H1 (cell line): ENCODE results near the gene LRRC8D. TPM values are rescaled to one million over a fixed set of nuclear protein-coding genes. Genes with fewer than 3 reads are reported as not detected.

ENCODE experiments used
- CTCF ChIA-PET: fragments of 300-600 bp; sonication (Branson Sonifier 250); formaldehyde crosslinking; loops from one replicate; lab custom pipeline; 2021; ENCODE audit not compliant: partially characterized antibody; lab: Charles Lee
- POLR2A ChIA-PET: fragments of 300-600 bp; sonication (Branson Sonifier 250); formaldehyde crosslinking; loops from one replicate; lab custom pipeline; 2021; ENCODE audit warnings: inconsistent platforms; ENCODE audit not compliant: partially characterized antibody; lab: Charles Lee
- DNase-seq, 2 experiments: peaks; one replicate each; pipeline versions ENCODE4 v3.0.0 to v3.0.0-alpha.2; 2010 to 2022; ENCODE audit warnings: low spot score in 2 of 2, low read depth in 1 of 2, mixed read lengths in 1 of 2
- FAIRE-seq: peaks from 2 replicates; lab custom pipeline; 2011; peaks lifted over from hg19 to GRCh38; lab: Jason Lieb, UNC
- H2AFZ ChIP-seq: 2 replicates; pipeline ENCODE4 v1.8.1; 2012; ENCODE audit warnings: low read length, inconsistent platforms
- H2AK5ac ChIP-seq: 2 replicates; pipeline ENCODE4 v1.6.1; 2013; ENCODE audit warnings: low read depth, low read length
- H2BK120ac ChIP-seq: replicated peaks from 2 replicates; pipeline ENCODE3; 2013; ENCODE audit warnings: low read depth, low read length, inconsistent platforms
- H2BK12ac ChIP-seq: 2 replicates; pipeline ENCODE4 v1.6.1; 2013; ENCODE audit warnings: low read depth, low read length
- H2BK15ac ChIP-seq: 2 replicates; pipeline ENCODE4 v1.6.1; 2013; ENCODE audit warnings: low read length
- H2BK20ac ChIP-seq: 2 replicates; pipeline ENCODE4 v1.6.1; 2013; ENCODE audit warnings: low read length
- H2BK5ac ChIP-seq: 2 replicates; pipeline ENCODE4 v1.6.1; 2013; ENCODE audit warnings: low read depth, low read length
- H3K14ac ChIP-seq: 2 replicates; pipeline ENCODE4 v1.6.1; 2013; ENCODE audit warnings: inconsistent platforms; ENCODE audit not compliant: insufficient read length
- H3K18ac ChIP-seq: 2 replicates; pipeline ENCODE4 v1.6.1; 2013; ENCODE audit warnings: low read length; ENCODE audit errors: extremely low read depth
- H3K23ac ChIP-seq: 2 replicates; pipeline ENCODE4 v1.6.1; 2013; ENCODE audit warnings: inconsistent platforms; ENCODE audit not compliant: insufficient read length
- H3K23me2 ChIP-seq: 2 replicates; pipeline ENCODE4 v1.6.1; 2013; ENCODE audit warnings: low read depth, low read length
- H3K27ac ChIP-seq: 2 replicates; pipeline ENCODE4 v1.6.1; 2011; ENCODE audit warnings: low read depth, low read length, inconsistent platforms
- H3K27me3 ChIP-seq, 4 experiments: replicated peaks in 1 of 4; 1 replicate in 1 of 4; 2 replicates in 3 of 4; pipeline versions ENCODE4 v1.6.1 to v1.8.1; 2011 to 2013; ENCODE audit warnings: low read length in 3 of 4, mild to moderate bottlenecking in 3 of 4, inconsistent platforms in 2 of 4, mixed read lengths in 2 of 4, moderate library complexity in 1 of 4; ENCODE audit not compliant: control insufficient read depth in 3 of 4, insufficient read depth in 3 of 4; ENCODE audit errors: extremely low read depth in 1 of 4
- H3K36me3 ChIP-seq, 4 experiments: 2 replicates each; pipeline versions ENCODE4 v1.6.1 to v1.8.1; 2011 to 2013; ENCODE audit warnings: mild to moderate bottlenecking in 4 of 4, low read length in 3 of 4, moderate library complexity in 2 of 4, control low read depth in 1 of 4, inconsistent platforms in 1 of 4; ENCODE audit not compliant: insufficient read depth in 4 of 4, control insufficient read depth in 2 of 4
- H3K4ac ChIP-seq: replicated peaks from 2 replicates; pipeline ENCODE3; 2013; ENCODE audit warnings: low read length, low read depth, mixed read lengths, inconsistent platforms; ENCODE audit not compliant: insufficient read length
- H3K4me1 ChIP-seq, 4 experiments: replicated peaks in 1 of 4; 1 replicate in 1 of 4; 2 replicates in 3 of 4; pipeline versions ENCODE4 v1.6.1 to v1.8.1; 2011 to 2013; ENCODE audit warnings: low read length in 3 of 4, inconsistent platforms in 2 of 4, mixed read lengths in 1 of 4; ENCODE audit not compliant: insufficient read depth in 4 of 4, control insufficient read depth in 3 of 4
- H3K4me2 ChIP-seq, 2 experiments: 2 replicates each; pipeline versions ENCODE4 v1.6.1 to v1.8.1; 2011 to 2013; ENCODE audit warnings: low read depth in 2 of 2, low read length in 2 of 2, control low read depth in 1 of 2, inconsistent platforms in 1 of 2, mild to moderate bottlenecking in 1 of 2; ENCODE audit not compliant: insufficient read depth in 1 of 2
- H3K4me3 ChIP-seq, 4 experiments: fragments of 200-600, 300-600 bp in 1 of 4; sonication (generic), shearing (Covaris generic), sonication (Bioruptor Twin) in 1 of 4; 2 replicates each; pipeline versions ENCODE4 v1.5.1 to v1.8.1; 2011 to 2016; ENCODE audit warnings: low read length in 4 of 4, low read depth in 3 of 4, control low read depth in 2 of 4, inconsistent platforms in 2 of 4, mild to moderate bottlenecking in 2 of 4, mixed read lengths in 1 of 4, moderate library complexity in 1 of 4; ENCODE audit not compliant: insufficient read depth in 2 of 4; ENCODE audit errors: extremely low read depth in 1 of 4
- H3K56ac ChIP-seq: replicated peaks from 2 replicates; pipeline ENCODE3; 2013; ENCODE audit warnings: low read depth, mild to moderate bottlenecking, mixed read lengths, low read length, inconsistent platforms; ENCODE audit not compliant: insufficient read length
- H3K79me1 ChIP-seq: 2 replicates; pipeline ENCODE4 v1.6.1; 2013; ENCODE audit warnings: low read depth, low read length, control low read depth
- H3K79me2 ChIP-seq, 2 experiments: 2 replicates each; pipeline versions ENCODE4 v1.6.1 to v1.8.1; 2012 to 2013; ENCODE audit warnings: low read length in 2 of 2, mild to moderate bottlenecking in 2 of 2, inconsistent platforms in 1 of 2; ENCODE audit not compliant: insufficient read depth in 2 of 2, control insufficient read depth in 1 of 2
- H3K9ac ChIP-seq, 4 experiments: replicated peaks in 1 of 4; 1 replicate in 1 of 4; 2 replicates in 3 of 4; pipeline versions ENCODE4 v1.6.1 to v1.8.1; 2011 to 2013; ENCODE audit warnings: low read depth in 3 of 4, low read length in 3 of 4, control low read depth in 2 of 4, mild to moderate bottlenecking in 2 of 4, moderate library complexity in 2 of 4, inconsistent platforms in 1 of 4; ENCODE audit errors: extremely low read depth in 1 of 4
- H3K9me3 ChIP-seq, 2 experiments: 2 replicates each; pipeline versions ENCODE4 v1.6.1 to v1.8.1; 2012 to 2013; ENCODE audit warnings: mild to moderate bottlenecking in 2 of 2, moderate library complexity in 2 of 2, control low read depth in 1 of 2, inconsistent platforms in 1 of 2, low read depth in 1 of 2, low read length in 1 of 2, mixed read lengths in 1 of 2; ENCODE audit not compliant: insufficient read depth in 2 of 2
- H4K20me1 ChIP-seq, 2 experiments: replicated peaks in 1 of 2; 2 replicates each; pipeline versions ENCODE3 to v1.8.1; 2011 to 2013; ENCODE audit warnings: inconsistent platforms in 2 of 2, low read length in 2 of 2, mild to moderate bottlenecking in 1 of 2; ENCODE audit not compliant: insufficient read depth in 2 of 2, control insufficient read depth in 1 of 2
- H4K5ac ChIP-seq: 2 replicates; pipeline ENCODE4 v1.6.1; 2013; ENCODE audit warnings: low read length, low read depth, mixed read lengths, inconsistent platforms; ENCODE audit not compliant: insufficient read length
- H4K8ac ChIP-seq: 2 replicates; pipeline ENCODE4 v1.8.0; 2013; ENCODE audit warnings: mild to moderate bottlenecking, moderate library complexity, low read length, inconsistent platforms; ENCODE audit not compliant: insufficient read depth; ENCODE audit errors: extremely low read depth
- H4K91ac ChIP-seq: replicated peaks from 2 replicates; pipeline ENCODE3; 2013; ENCODE audit warnings: low read length, mixed read lengths, inconsistent platforms; ENCODE audit not compliant: insufficient read length
- HDAC6 ChIP-seq: IDR thresholded peaks from one replicate; pipeline ENCODE4 v1.7.1; 2012; ENCODE audit warnings: low read depth, mild to moderate bottlenecking, inconsistent platforms, low read length, moderate library complexity
- PHF8 ChIP-seq: fragments of 200-600 bp; sonication (generic); conservative IDR thresholded peaks from 2 replicates; pipeline ENCODE4 v1.7.1; 2012; ENCODE audit warnings: low read depth, mild to moderate bottlenecking, inconsistent platforms, low read length, moderate library complexity
- POLR2A ChIP-seq, 2 experiments: IDR thresholded peaks; 1 replicate in 1 of 2; 2 replicates in 1 of 2; pipeline ENCODE4 v1.6.1; 2011; ENCODE audit warnings: low read depth in 2 of 2, low read length in 2 of 2, mild to moderate bottlenecking in 2 of 2; ENCODE audit errors: control extremely low read depth in 1 of 2
- RAD21 ChIP-seq, 2 experiments: IDR thresholded peaks in 1 of 2; conservative IDR thresholded peaks in 1 of 2; 2 replicates each; pipeline ENCODE4 v1.6.1; 2011; ENCODE audit warnings: low read depth in 2 of 2, low read length in 2 of 2, improper control_type of control experiment in 1 of 2, inconsistent platforms in 1 of 2, mild to moderate bottlenecking in 1 of 2, moderate library complexity in 1 of 2
- RFX5 ChIP-seq: IDR thresholded peaks from 2 replicates; pipeline ENCODE4 v1.6.1; 2011; ENCODE audit warnings: low read depth, low read length, improper control_type of control experiment, borderline replicate concordance
- RXRA ChIP-seq: IDR thresholded peaks from 2 replicates; pipeline ENCODE4 v1.6.1; 2011; ENCODE audit warnings: low read depth, mild to moderate bottlenecking, low read length, moderate library complexity; ENCODE audit not compliant: insufficient read depth
- SIRT6 ChIP-seq: IDR thresholded peaks from one replicate; pipeline ENCODE4 v1.7.1; 2012; ENCODE audit warnings: low read length, inconsistent platforms
- SP1 ChIP-seq: IDR thresholded peaks from 2 replicates; pipeline ENCODE4 v1.6.1; 2011; ENCODE audit warnings: low read depth, low read length
- SP2 ChIP-seq: IDR thresholded peaks from 2 replicates; pipeline ENCODE4 v1.6.1; 2012; ENCODE audit warnings: mild to moderate bottlenecking, low read length, inconsistent platforms
- SRF ChIP-seq: IDR thresholded peaks from 2 replicates; pipeline ENCODE4 v1.6.1; 2011; ENCODE audit warnings: mild to moderate bottlenecking, low read depth, low read length, moderate library complexity
- TAF1 ChIP-seq: IDR thresholded peaks from 2 replicates; pipeline ENCODE4 v1.6.1; 2011; ENCODE audit warnings: mild to moderate bottlenecking, low read depth, low read length
- TCF12 ChIP-seq: IDR thresholded peaks from 2 replicates; pipeline ENCODE4 v1.6.1; 2011; ENCODE audit warnings: low read depth, mild to moderate bottlenecking, low read length
- WGBS, 2 experiments: shearing (Covaris generic) in 1 of 2; methylation state at CpG; one replicate each; pipeline versions ENCODE4 v1.1.6 to v1.1.7; 2013 to 2015; ENCODE audit warnings: low lambda C conversion rate in 2 of 2, mixed read lengths in 2 of 2, inconsistent platforms in 1 of 2, low coverage in 1 of 2, missing lambda C conversion rate in 1 of 2; ENCODE audit not compliant: insufficient replicate concordance in 2 of 2, insufficient coverage in 1 of 2, insufficient read length in 1 of 2; ENCODE audit errors: extremely low coverage in 1 of 2, missing lambda C conversion rate in 1 of 2; 5-methylcytosine and 5-hydroxymethylcytosine counted together
- polyA plus RNA-seq, 7 experiments: library from polyadenylated mRNA; depleted of rRNA in 3 of 7; stranded (reverse) in 5 of 7; unstranded in 2 of 7; fragments of >200 nt in 5 of 7; fragments of 200-250 nt in 2 of 7; gene quantifications; 1 replicate in 5 of 7; 2 replicates in 1 of 7; 4 replicates in 1 of 7; pipeline versions ENCODE4 v1.2.1 to v1.2.3, GENCODE V29; 2011 to 2013; ENCODE audit warnings: missing spikeins in 2 of 7, mixed read lengths in 2 of 7
- total RNA-seq: library from RNA; stranded (reverse); fragmentation: NEBNext Ultra II Directional; extraction: Animal tissue kit (Norgen Biotek cat#: 25700); gene quantifications from 2 replicates; pipeline ENCODE4 v1.2.1, GENCODE V29; 2021
- TF ChIP-seq, protein P1 (sequence below), 3 experiments: IDR thresholded peaks; 1 replicate in 2 of 3; 2 replicates in 1 of 3; pipeline versions ENCODE4 v1.5.1 to v1.6.1; 2011; ENCODE audit warnings: low read length in 3 of 3, mild to moderate bottlenecking in 3 of 3, inconsistent platforms in 2 of 3, low read depth in 1 of 3, moderate library complexity in 1 of 3; ENCODE audit not compliant: insufficient read depth in 1 of 3; ENCODE audit errors: control extremely low read depth in 1 of 3

The LRRC8D gene
- total and polyA plus RNA-seq, 2 of the 8 experiments (the other 6 are each of a cell fraction or from before 2014, with no cell fraction given), result 42.0 to 58.5 TPM

- peaks cover 0 to 2% of the 10 kb centered on the region in 2 experiments; a peak in 1 of 4 replicates for H3K9me3 ChIP-seq
- H4K5ac ChIP-seq, result no peak overlapping the region
- H3K79me1 ChIP-seq, result no peaks in the 10 kb centered on the region
- 91% methylated on average over 2 of the region's 2 CpGs; no CpG with 5 or more reads in 1 of the 2 experiments for WGBS, 2 experiments
- no peak overlapping the region for H2BK15ac ChIP-seq
- H4K8ac ChIP-seq, result no peak overlapping the region
- H2BK12ac ChIP-seq, result no peak overlapping the region
- H2BK5ac ChIP-seq, result no peak overlapping the region
- H3K27me3 ChIP-seq, result no peaks in the 10 kb centered on the region; a peak in 1 of 7 replicates
- no peaks in the 10 kb centered on the region for H3K36me3 ChIP-seq
- H3K14ac ChIP-seq, result no peak overlapping the region
- no peak overlapping the region for H3K27ac ChIP-seq
- no peak overlapping the region for H3K4me2 ChIP-seq
- H3K23ac ChIP-seq, result no peak overlapping the region
- no peak overlapping the region for H3K18ac ChIP-seq
- CTCF ChIA-PET, result interaction anchor here (0.8 to 5.1 kb wide), 6 partner anchors 8 to 198 kb away, joined by 3 to 78 read pairs (median 5); no protein-coding TSS in a partner anchor
- no peaks in the 10 kb centered on the region for H4K20me1 ChIP-seq
- H3K4me1 ChIP-seq, result peaks cover under 1 to 10% (median 3%) of the 10 kb centered on the region in 4 experiments; a peak in 4 of 7 replicates
- no peak overlapping the region for H3K9ac ChIP-seq
- no peaks in the 10 kb centered on the region for H3K23me2 ChIP-seq
- H3K4me3 ChIP-seq, result no peak overlapping the region
- no peak overlapping the region for H3K56ac ChIP-seq
- FAIRE-seq (no peak), DNase-seq (no peak)
- no peak overlapping the region for H2BK120ac ChIP-seq
- no peak overlapping the region for H4K91ac ChIP-seq
- POLR2A ChIA-PET, result no interaction called here
- H2AFZ ChIP-seq, result no peak overlapping the region
- H2BK20ac ChIP-seq, result no peak overlapping the region
- no peaks in the 10 kb centered on the region for H3K79me2 ChIP-seq
- no peak overlapping the region for H3K4ac ChIP-seq
- no peak overlapping the region for H2AK5ac ChIP-seq
- no peak for TF ChIP-seq PHF8
- TF ChIP-seq, protein P1, sequence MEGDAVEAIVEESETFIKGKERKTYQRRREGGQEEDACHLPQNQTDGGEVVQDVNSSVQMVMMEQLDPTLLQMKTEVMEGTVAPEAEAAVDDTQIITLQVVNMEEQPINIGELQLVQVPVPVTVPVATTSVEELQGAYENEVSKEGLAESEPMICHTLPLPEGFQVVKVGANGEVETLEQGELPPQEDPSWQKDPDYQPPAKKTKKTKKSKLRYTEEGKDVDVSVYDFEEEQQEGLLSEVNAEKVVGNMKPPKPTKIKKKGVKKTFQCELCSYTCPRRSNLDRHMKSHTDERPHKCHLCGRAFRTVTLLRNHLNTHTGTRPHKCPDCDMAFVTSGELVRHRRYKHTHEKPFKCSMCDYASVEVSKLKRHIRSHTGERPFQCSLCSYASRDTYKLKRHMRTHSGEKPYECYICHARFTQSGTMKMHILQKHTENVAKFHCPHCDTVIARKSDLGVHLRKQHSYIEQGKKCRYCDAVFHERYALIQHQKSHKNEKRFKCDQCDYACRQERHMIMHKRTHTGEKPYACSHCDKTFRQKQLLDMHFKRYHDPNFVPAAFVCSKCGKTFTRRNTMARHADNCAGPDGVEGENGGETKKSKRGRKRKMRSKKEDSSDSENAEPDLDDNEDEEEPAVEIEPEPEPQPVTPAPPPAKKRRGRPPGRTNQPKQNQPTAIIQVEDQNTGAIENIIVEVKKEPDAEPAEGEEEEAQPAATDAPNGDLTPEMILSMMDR (IDR thresholded peaks at IDR 0.05; ENCODE audit: control extremely low read depth in 1 of 3, insufficient read depth in 1 of 3, low read depth in 1 of 3, low read length in 3 of 3), result no peak
- no peak for TF ChIP-seq HDAC6
- no peak for TF ChIP-seq RXRA
- no peak for TF ChIP-seq SRF
- no peak for TF ChIP-seq SIRT6
- TF ChIP-seq SP2, result no peak
- TF ChIP-seq RFX5, result no peak
- no peak for TF ChIP-seq TCF12
- TF ChIP-seq TAF1, result no peak
- TF ChIP-seq RAD21 (IDR thresholded peaks at IDR 0.05 in 1 of 2, conservative IDR thresholded peaks at IDR 0.05 in 1 of 2; ENCODE audit: low read depth in 2 of 2, low read length in 2 of 2), result no peak
- TF ChIP-seq SP1, result no peak
- TF ChIP-seq POLR2A (IDR thresholded peaks at IDR 0.05; ENCODE audit: control extremely low read depth in 1 of 2, low read depth in 2 of 2, low read length in 2 of 2), result no peak
Observed at GRCh38 chr1:89802841-89803240, 18.0 kb upstream of the LRRC8D start.
